Progenitor cell of endocrine pancreas (in vitro differentiated cells): Measurements from ENCODE around the gene CLTCL1. TPM values are rescaled to one million over a fixed set of nuclear protein-coding genes. Genes with fewer than 3 reads are reported as not detected.

ENCODE experiments used
- DNase-seq: peaks from one replicate; pipeline ENCODE4 v3.0.0; 2021; ENCODE audit warnings: low spot score; ENCODE audit not compliant: unreplicated experiment
- H3K27ac Mint-ChIP-seq: 2 replicates; pipeline ENCODE4 v1.8.0; 2021; ENCODE audit warnings: mild to moderate bottlenecking, moderate library complexity, mixed read lengths
- H3K27me3 Mint-ChIP-seq: 2 replicates; pipeline ENCODE4 v1.8.0; 2021; ENCODE audit warnings: mixed read lengths
- H3K36me3 Mint-ChIP-seq: 2 replicates; pipeline ENCODE4 v1.8.0; 2022; ENCODE audit warnings: mixed read lengths; ENCODE audit not compliant: insufficient read depth
- H3K4me1 Mint-ChIP-seq: 2 replicates; pipeline ENCODE4 v1.8.0; 2021; ENCODE audit warnings: low read depth, mixed read lengths
- H3K4me3 Mint-ChIP-seq: 2 replicates; pipeline ENCODE4 v1.8.0; 2021; ENCODE audit warnings: low read depth, mild to moderate bottlenecking, moderate library complexity, mixed read lengths
- H3K9me3 Mint-ChIP-seq: 2 replicates; pipeline ENCODE4 v1.8.0; 2021; ENCODE audit warnings: low read depth, mixed read lengths
- total RNA-seq: library from RNA; stranded (reverse); gene quantifications from 2 replicates; pipeline ENCODE4 v1.2.1, GENCODE V29; 2021
- TF ChIP-seq, protein P1 (sequence below): fragments of 200-600 bp; sonication (generic); IDR thresholded peaks from one replicate; pipeline ENCODE4 v1.5.0; 2021; ENCODE audit warnings: antibody characterized with exemption, mild to moderate bottlenecking; ENCODE audit not compliant: unreplicated experiment

CLTCL1 gene
- total RNA-seq, 1 donor from 2014 or later: 6.6 TPM

DNA sequence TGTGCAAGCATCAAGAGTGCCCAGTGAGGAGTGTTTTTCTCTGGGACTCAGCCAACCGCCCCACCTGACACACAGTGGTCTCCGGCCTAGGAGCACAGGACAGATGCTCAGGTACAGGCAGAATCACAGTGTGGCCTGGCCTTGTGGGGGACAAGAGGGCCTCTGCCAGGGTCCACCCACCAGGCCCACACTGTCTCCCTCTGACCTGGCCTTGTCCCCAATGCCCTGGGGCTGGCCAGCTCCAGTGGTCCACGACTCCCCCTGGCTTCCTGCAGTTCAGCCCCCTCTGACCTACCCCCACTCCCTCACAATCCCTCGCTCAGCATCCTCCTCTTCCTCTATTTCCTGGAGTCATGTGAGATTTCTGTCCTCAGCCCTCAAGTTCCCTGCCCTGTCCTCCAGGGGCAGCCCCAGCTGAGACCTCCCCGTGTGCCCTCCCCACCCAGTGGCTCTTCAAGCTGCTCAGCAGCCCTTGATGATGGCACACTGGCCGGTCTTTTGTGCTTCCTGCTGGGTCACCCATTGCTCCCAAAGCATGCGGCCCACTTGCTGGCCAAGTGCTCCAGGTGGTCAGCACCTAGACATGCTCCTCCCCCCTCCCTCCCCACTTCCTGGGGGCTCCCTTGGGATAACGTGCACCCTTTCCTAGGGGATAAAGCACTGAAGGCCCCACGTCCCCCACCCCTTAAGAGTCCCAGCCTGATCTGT, 158.7 kb downstream of the CLTCL1 start:
- H3K9me3 Mint-ChIP-seq: no peaks in the 10 kb centered on the region

DNA sequence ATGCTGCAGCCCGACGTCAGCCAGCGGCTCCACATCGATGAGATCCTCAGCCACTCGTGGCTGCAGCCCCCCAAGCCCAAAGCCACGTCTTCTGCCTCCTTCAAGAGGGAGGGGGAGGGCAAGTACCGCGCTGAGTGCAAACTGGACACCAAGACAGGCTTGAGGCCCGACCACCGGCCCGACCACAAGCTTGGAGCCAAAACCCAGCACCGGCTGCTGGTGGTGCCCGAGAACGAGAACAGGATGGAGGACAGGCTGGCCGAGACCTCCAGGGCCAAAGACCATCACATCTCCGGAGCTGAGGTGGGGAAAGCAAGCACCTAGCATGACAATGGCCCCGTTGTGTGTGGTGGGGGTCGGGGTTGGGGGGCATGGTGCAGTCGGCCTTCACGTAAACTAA, 159.4 kb downstream of the CLTCL1 start:
- H3K4me1 Mint-ChIP-seq: no peaks in the 10 kb centered on the region
- H3K4me3 Mint-ChIP-seq: no peak overlapping the region
- TF ChIP-seq, protein P1, sequence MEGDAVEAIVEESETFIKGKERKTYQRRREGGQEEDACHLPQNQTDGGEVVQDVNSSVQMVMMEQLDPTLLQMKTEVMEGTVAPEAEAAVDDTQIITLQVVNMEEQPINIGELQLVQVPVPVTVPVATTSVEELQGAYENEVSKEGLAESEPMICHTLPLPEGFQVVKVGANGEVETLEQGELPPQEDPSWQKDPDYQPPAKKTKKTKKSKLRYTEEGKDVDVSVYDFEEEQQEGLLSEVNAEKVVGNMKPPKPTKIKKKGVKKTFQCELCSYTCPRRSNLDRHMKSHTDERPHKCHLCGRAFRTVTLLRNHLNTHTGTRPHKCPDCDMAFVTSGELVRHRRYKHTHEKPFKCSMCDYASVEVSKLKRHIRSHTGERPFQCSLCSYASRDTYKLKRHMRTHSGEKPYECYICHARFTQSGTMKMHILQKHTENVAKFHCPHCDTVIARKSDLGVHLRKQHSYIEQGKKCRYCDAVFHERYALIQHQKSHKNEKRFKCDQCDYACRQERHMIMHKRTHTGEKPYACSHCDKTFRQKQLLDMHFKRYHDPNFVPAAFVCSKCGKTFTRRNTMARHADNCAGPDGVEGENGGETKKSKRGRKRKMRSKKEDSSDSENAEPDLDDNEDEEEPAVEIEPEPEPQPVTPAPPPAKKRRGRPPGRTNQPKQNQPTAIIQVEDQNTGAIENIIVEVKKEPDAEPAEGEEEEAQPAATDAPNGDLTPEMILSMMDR: no peak
- no peaks in the 10 kb centered on the region for H3K9me3 Mint-ChIP-seq
- no peak overlapping the region for H3K27ac Mint-ChIP-seq
- DNase-seq: no peak
- peaks cover 7% of the 10 kb centered on the region for H3K36me3 Mint-ChIP-seq
- H3K27me3 Mint-ChIP-seq: no peaks in the 10 kb centered on the region

More for the DNA sequence above, 158.7 kb downstream of the CLTCL1 start:
- Mint-ChIP-seq H3K27me3 (no peaks in the 10 kb centered on the region), H3K36me3 (peaks cover 7% of the 10 kb centered on the region), H3K4me3 (no peak overlapping the region), H3K27ac (no peak overlapping the region), H3K4me1 (no peaks in the 10 kb centered on the region)
- no peak for DNase-seq
- TF ChIP-seq, protein P1: no peak

DNA sequence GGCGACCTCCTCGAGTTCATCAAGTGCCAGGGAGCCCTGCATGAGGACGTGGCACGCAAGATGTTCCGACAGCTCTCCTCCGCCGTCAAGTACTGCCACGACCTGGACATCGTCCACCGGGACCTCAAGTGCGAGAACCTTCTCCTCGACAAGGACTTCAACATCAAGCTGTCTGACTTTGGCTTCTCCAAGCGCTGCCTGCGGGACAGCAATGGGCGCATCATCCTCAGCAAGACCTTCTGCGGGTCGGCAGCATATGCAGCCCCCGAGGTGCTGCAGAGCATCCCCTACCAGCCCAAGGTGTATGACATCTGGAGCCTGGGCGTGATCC, 159.9 kb downstream of the CLTCL1 start:
- no peaks in the 10 kb centered on the region for H3K9me3 Mint-ChIP-seq
- DNase-seq: no peak
- H3K27me3 Mint-ChIP-seq: no peaks in the 10 kb centered on the region
- peaks cover 6% of the 10 kb centered on the region for H3K36me3 Mint-ChIP-seq
- H3K4me3 Mint-ChIP-seq: no peak overlapping the region
- TF ChIP-seq, protein P1: no peak
- H3K27ac Mint-ChIP-seq: no peak overlapping the region
- H3K4me1 Mint-ChIP-seq: no peaks in the 10 kb centered on the region

DNA sequence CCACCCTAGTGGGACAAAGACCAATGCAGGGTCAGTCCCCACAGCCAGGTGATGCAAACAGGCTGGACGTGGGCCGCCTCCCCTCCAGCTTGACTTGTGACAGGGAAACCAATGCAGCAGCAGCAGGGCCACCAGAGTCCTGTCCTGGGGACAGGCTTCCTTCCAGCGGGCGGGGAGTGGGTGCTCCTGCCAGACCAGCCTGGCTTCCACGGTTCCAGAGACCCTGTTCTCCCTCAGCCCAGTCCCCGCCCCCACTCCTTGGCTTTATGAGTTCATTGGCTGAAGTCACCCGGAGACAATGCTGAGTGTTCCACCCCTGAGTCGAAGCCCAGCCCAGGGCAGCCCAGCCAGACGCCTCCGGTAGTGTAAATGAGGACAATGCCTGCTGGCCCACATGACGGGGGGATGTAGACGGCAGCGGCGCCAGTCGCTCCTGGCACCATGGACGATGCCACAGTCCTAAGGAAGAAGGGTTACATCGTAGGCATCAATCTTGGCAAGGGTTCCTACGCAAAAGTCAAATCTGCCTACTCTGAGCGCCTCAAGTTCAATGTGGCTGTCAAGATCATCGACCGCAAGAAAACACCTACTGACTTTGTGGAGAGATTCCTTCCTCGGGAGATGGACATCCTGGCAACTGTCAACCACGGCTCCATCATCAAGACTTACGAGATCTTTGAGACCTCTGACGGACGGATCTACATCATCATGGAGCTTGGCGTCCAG, 160.4 kb downstream of the CLTCL1 start, which contains the start of gene TSSK2:
Gene TSSK2 (plus strand): TSS at position 350 of the 726 bp plus-strand sequence. CDS start 92 bp downstream, at position 442.
- no peaks in the 10 kb centered on the region for H3K9me3 Mint-ChIP-seq
- H3K36me3 Mint-ChIP-seq: peaks cover 2% of the 10 kb centered on the region
- H3K27me3 Mint-ChIP-seq: no peaks in the 10 kb centered on the region
- no peaks in the 10 kb centered on the region for H3K4me1 Mint-ChIP-seq
- TF ChIP-seq, protein P1: no peak
- no peak for DNase-seq
- no peak within 1 kb of the TSS for H3K27ac Mint-ChIP-seq
- H3K4me3 Mint-ChIP-seq: no peak within 1 kb of the TSS

DNA sequence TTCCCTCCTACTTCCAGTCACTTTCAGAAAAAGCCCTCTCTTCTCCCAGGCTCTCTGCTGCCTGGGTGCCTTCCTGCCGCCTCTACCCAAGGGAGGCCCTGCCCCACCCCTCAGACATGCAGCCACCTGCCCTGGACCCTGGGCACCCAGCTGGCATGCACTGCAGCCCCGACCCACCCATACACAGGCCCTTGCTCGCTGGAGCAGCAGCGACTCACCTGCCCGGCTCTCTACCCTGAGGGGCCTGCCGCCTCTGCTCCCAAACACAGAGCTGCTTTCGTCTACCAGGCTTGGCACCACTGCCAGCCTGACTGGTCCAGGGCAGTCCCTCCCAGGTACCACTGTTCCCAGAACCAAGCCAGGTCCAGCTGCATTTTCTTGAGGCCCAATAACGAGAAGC, 161.6 kb downstream of the CLTCL1 start:
- DNase-seq: no peak
- Mint-ChIP-seq H3K36me3 (peaks cover 2% of the 10 kb centered on the region), H3K4me1 (no peaks in the 10 kb centered on the region), H3K9me3 (no peaks in the 10 kb centered on the region), H3K27ac (peak overlapping the region; percentile 2), H3K4me3 (no peak overlapping the region), H3K27me3 (no peaks in the 10 kb centered on the region)
- TF ChIP-seq, protein P1: no peak

Other genes starting within 250 kb of the CLTCL1 start
- gene DGCR2, start 169.3 kb downstream of the CLTCL1 start, total RNA-seq: 87.1 and 89.1 TPM in 2 replicates
- not detected in 2 replicates for gene TSSK2, start 160.4 kb downstream of the CLTCL1 start, total RNA-seq
- 18.7 and 20.4 TPM in 2 replicates for gene ESS2, start 147.1 kb downstream of the CLTCL1 start, total RNA-seq
- not detected in 2 replicates for gene GSC2, start 141.4 kb downstream of the CLTCL1 start, total RNA-seq
- 99.8 and 111 TPM in 2 replicates for gene SLC25A1, start 113.0 kb downstream of the CLTCL1 start, total RNA-seq
- gene HIRA, start 140.0 kb upstream of the CLTCL1 start, total RNA-seq: 45.3 and 45.9 TPM in 2 replicates
- gene MRPL40, start 140.8 kb upstream of the CLTCL1 start, total RNA-seq: 20.7 and 23.6 TPM in 2 replicates
- 28.8 and 33.7 TPM in 2 replicates for gene C22orf39, start 156.0 kb upstream of the CLTCL1 start, total RNA-seq
- 53.5 and 55.3 TPM in 2 replicates for gene UFD1, start 187.5 kb upstream of the CLTCL1 start, total RNA-seq
- gene CDC45, start 188.2 kb upstream of the CLTCL1 start, total RNA-seq: 16.1 and 18.1 TPM in 2 replicates
- gene CLDN5, start 232.7 kb upstream of the CLTCL1 start, total RNA-seq: not detected in 2 replicates